SHP77 treated with DMSO at 0.1 percent for 48 hours (cell line): ENCODE measurements around the gene SLC25A26.

ENCODE experiments used
- DNase-seq: peaks from one replicate; lab custom pipeline; 2025; lab: John Stamatoyannopoulos, UW

Gene SLC25A26

DNA sequence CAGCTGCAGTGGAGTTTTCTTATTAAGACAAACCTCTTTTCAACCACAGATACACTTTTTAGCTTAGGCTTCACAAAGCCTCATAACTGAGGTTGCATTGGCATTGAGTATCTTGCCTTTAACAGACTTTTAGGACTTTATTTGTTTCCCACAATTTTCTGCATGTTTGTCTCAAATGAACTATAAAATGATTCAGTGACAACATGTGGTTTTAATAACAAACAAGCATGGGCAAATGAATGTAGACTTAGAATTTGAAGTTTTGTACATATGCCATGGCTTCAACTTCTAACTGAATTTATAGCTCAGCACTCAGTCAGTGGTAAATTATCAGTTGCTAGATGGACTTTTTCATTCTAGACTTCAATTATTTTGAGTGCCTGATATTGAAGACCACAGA lies 101.6 kb downstream of the SLC25A26 start:
- DNase-seq: no peak

DNA sequence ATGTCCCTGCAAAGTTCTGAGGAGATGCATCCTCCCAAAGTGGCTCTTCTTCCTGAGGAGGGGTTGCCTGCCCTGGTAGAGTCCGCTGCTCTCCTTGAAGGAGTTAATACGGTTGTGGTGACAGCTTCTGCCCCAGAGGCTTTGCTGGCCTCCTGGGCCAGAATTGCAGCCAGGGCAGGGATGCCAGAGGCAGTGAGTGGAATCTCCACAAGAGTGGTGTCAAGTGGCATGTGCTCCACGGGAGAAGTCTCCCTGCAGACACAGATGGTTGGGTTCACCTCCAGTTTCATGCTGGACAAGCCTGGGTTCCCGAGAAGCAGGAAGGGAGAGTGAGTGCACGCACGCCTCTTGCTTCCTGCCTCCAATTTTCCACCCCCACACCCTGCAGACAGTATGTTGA lies 105.5 kb downstream of the SLC25A26 start:
- no peak for DNase-seq

DNA sequence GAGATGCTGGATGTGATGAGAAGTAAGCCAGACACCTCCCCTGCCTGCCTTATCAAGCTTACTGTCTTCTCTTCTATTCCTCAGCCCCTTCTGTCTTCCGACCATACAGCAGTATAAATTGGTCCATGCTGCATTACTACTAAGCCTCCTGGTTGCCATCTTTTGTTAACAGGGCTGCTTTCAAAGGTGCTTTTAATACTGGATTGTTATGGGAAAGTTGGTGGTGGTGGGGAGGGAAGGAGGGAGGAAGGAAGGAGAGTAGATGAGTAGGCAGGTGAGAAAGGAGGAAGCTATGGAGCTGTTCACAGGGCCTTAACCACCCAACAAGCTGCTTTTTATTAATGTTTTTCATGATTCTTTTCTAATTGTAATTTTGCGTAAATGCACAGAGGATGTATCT lies 114.9 kb downstream of the SLC25A26 start:
- DNase-seq: no peak

DNA sequence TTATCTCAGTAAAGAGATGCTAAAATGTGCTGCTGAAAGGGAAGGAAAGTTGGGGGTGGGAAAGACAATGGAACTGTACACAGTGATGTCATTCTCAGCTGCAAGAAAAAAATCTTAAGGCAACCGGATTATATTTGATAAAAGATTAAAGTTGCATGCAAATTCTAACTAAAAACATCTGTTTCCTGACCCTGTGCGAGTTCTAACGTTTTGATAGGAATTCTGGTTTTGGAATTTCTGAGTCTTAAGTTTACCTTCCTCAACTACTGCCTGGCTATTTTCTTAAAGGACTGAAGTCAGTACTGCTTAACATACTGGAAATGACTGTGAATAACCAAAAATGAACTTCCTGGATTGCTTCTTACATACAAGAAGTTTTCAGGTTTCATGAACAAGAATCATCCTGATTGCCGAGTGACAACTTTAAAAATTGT lies 115.5 kb downstream of the SLC25A26 start:
- no peak for DNase-seq

DNA sequence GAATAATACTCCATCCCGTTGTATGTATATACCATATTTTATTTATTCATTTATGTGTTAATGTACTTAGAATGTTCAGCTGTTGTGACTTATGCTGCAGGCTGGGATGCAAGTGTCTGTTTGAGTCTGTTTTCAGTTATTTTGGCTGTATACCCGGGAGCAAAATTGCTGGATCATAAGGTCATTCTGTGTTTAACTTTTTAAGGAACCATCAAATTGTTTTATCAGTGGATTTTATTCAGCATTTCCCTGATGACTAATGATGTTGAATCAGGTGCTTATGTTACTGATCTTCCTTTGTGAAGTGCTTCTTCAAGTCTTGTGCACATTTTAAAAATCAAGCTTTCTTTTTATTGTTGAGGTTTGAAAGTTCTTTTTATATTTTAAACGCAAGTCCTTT lies 118.1 kb downstream of the SLC25A26 start:
- no peak for DNase-seq

DNA sequence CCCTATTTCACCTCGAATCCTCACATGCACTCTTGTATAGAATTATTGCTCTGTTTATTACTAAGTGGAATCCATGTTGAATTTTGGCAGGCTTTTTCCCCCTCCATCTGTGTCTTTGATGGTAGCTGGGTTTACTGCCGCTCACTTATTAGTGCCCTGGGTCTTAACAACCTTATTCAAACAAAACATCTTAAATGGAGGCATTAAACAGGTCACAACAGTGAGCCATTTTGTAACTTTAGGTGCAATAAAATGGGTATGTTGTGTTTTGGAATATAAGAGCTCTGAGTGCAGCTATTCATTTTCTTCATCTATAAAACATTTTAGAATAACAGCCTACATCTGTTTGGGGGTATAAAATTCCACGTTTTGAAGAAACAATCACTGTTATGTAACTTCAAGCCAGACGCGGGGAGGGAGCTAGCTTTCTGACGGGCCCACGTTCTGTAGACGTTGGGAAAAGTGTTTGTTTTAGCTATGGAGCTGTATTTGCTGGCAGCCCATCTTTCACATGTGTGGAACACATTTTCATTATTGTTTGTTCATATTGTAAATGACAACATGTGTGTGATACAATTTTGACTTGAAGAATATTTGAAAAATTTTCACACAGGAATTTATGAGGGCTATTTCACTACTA lies 122.0 kb downstream of the SLC25A26 start:
- no peak for DNase-seq

DNA sequence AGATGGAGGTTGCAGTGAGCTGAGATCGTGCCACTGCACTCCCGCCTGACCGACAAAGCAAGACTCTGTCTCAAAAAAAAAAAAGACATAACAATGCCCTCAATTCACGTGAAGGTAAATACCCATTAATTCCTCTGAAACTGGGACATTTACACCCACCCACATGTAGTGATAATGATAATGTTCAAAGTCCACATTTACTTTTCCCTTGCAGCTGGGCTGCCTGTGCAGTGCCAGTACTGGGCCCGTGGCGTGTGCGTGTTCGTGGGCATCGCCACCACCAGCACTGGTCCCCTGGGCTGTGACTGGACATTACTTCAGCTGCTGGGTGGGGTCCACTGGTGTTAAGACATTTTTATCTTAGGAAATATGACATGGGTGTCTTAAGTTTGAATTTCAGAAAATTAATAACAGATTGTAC lies 123.6 kb downstream of the SLC25A26 start:
- no peak for DNase-seq

DNA sequence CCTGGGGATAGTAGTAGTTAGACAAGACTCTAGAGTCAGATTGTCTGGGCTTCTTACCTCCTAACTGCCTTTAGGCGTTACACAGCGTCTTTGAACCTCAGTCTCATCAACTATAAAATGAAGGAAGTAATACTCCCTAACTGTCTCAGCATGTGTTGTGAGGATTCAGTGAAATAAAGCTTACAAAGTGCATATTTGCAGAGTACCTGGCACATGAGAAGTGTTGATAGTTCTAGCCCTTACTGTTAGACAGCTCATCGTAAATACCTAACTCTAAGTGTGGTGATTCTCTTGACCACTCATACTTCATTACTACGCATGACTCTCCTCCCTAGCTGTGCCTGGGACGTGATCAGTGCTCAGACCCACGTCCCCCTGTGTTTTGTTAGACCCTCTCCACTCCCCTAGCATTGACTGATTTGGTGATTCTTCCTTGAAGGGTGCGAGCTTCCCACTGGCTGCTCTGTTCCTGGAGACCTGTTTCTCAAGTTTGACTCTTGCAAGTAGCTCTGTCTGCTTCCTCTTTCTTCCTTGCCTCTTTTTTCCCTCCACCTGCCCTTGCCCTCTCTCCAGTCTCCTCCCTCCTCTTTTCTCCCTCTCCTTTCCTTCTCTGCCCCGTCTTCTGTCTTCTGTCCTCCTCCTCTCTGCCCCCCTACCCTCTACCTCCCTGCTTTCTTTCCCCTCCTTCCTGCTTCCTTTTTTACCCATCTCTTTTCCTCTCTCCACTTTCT lies 124.2 kb downstream of the SLC25A26 start:
- DNase-seq: no peak

DNA sequence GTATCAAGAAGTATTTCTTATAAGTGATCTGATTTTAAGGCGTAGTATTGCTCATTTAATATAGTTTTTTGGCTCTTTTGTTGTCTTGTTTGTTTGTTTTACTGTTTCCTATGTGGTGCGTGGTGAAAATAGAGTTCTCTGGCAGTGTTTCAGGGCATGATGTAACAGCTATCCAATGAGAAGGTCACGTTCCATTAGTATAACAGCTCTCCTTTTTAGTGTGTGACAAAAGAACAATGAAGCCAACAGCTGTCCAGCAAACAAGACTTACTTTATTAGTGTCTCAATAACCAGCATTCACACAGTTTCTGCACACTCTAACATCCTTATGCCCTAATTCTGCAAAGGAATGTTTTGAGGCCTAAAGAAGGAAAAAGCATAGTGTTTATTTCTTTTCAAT lies 127.9 kb downstream of the SLC25A26 start:
- DNase-seq: no peak

DNA sequence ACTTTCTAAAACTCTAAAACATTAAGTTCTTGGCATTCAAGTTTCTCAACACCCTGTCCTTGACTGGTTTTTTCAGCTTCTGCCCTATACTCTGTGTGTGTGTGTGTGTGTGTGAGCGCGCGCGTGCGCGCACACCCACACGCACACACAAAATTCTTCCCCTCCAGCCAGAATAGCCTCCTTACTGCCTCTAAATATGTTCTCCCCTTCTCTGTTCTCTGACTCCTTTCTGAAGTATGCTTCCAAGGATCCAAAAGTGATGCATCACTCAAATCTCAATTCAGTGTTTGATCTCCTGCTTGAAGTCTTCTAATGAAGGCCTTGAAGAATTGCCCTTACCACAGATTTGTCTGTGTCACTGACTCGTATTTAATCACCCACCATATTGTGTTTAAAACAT lies 129.8 kb downstream of the SLC25A26 start:
- no peak for DNase-seq

DNA sequence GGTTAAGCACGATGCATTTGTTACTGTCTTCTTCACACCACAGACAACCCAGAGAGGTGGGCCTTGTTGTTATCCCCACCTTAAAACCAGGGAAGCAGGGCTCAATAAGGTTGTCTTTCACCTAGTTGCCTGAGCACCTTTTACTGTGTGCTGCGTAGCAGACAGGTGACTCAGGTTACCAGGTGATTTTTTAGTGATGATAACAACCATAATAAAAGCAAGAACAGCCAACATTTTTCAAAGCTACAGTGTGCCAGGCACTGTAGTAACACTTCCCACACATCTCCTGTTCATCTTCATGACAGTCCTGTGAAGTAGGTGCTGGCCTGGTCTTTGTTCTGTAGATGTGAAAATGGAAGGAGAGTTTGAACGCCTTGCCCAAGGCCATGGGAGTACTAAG lies 132.2 kb downstream of the SLC25A26 start:
- DNase-seq: no peak

DNA sequence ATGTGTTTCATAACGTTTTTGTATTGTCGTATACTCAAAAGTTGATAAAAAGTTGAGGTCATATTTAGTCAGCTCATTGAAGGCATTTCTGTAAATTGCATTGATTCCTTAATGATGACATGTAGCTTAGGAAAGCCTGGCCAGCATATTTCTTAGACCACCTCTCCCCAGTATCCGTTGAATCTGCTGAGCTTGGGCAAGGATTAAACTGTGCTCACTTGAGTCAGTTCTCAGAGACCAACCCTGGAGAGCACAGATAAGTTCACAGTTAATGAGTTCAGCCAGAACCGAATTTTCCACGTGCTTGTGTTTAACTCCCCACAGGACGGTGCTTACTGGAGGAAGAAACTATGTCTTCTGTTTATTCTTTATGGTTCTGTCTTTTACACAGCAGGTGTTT lies 132.7 kb downstream of the SLC25A26 start:
- no peak for DNase-seq

DNA sequence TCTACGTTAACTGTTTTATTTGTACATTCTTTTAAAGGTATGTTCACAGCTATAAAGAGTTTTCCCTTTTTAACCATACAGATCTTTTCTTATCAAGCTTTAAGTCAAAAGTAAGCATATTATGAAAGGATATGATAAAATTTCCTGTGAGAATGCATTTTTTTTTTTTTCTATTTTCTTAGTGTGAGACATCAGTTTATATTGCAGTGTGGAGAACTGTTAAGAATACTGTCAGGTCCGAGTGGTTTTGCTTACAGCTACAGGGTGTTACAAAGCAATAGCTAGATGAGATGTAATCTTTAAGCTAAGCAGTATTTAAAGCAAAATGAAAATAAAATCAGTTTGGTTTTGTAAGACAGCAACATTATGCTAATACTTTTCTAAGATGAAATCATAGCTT lies 133.2 kb downstream of the SLC25A26 start:
- no peak for DNase-seq

DNA sequence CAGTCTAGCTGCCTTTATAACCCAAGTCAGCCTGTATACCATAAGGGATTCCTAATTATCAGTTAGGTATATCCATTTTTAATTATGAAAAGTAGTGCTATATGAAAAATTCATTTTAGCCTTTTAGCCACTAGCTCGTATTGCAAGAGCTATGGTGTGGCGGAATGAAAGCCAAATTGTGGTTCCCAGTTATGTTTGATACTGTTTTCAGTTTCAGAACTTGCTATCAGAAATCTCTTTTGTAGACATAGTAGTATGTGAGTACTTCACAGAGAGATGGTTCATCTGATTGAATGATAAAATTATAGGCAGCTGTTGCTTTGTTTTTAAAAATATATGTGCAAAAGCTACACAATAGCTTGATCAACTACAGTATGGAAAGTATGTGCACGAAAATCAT lies 134.6 kb downstream of the SLC25A26 start:
- no peak for DNase-seq

DNA sequence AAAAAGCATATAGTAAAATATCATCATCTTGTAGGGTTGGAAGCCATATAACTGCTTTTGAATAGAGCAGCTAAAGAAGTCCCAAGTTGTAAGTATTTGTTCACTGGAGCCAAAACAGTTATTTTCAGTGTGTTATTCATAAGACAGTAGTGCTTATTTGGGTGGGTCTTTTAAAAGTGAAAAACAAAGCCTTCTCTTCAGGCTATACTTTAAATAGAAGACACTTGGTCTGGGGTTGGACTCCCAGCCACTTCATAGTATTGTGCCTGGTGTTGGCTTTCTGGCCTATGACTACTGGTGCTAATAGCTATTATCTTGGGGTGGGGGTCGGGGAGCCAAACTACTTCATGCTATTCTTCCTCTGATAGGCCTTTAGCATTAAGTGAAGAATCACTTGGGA lies 135.2 kb downstream of the SLC25A26 start:
- no peak for DNase-seq

DNA sequence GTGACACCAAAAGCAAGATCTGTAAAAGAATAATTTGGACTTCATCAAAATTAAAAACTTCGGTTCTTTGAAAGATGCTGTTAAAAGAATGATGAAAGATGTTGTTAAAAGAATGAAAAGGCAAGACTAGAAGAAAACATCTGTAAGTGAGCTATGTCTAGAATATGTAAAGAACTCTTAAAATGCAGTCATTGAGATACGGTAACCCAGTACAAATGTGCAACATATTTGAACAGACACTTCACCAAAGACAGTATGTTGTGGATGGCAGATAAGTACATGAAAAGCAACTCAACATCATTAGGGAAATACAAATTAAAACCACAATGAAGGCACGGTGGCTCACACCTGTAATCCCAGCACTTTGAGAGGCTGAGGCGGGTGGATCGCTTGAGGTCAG lies 140.6 kb downstream of the SLC25A26 start:
- no peak for DNase-seq

DNA sequence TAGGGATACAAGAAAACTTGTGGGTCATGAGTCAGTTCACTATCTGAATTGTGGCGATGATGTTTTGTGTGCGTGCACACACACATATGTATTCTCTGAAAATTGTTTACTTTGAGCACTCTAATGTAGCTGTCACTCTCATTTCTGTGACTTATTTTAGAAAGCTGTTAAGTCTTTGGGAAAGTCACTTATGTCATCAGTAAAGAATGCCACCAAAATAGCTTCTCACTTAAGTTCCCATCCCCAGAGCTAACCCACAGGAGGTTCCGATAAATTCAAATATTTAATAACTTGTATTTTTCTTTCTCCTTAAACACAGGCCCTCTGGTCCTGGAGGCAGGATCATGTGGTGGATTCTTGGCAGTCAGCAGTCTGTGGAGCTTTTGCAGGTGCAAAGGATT lies 141.7 kb downstream of the SLC25A26 start:
- DNase-seq: no peak

DNA sequence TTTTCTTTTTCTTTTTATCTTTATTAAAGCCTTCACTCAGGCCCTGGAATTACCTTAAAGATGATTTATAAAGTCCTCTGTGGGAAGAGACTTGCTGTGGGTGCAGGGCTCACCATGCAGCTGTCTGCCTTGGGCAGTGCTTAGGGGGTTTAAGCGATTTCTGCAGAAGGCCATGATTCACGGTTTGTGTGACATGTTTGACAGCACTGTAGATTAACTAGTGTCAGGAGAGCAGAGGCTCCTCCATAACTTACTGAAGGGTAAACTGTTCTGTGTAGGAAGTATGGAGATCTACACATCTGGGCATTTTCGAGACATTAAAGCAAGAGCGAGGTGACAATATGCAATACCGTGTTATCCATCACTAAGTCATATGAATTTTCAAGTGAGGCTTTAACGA lies 142.3 kb downstream of the SLC25A26 start:
- DNase-seq: no peak

DNA sequence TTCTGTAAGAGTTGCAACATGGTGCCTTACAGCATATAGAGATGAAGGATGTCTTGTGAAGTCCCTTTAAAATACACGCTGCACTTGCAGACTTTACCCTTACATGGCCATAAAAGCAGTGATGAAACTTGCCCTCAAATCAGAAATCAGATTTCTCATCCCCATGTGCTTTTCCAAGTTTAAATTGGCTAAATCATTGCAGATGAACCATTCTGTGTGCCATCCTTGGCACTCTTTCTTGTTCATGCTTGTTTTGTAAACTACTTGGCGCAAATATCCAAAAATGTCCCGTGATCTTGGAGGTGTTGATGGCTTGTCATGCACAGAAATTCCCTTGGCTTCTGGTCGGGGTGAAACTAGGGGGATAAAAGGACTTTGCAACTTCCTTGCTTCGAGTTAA lies 144.3 kb downstream of the SLC25A26 start:
- no peak for DNase-seq

DNA sequence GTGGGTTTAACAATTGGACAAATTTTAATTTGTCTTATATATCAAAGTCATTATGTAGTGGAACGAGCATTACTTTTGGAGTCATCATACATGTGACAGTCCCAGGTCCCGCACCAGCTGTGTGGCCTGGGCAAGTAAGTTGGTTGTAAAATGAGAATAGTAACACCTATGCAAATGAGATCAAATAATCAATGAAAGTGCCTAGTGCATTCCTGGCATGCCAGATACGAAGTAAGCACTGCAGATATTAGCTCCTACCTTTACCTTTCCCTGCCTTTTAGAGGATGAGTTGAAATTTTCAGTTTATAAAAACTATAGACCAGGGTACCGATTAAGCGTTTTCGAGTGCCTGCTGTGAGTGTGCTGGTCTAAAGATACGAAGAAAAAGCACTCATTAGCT lies 145.9 kb downstream of the SLC25A26 start:
- DNase-seq: no peak

DNA sequence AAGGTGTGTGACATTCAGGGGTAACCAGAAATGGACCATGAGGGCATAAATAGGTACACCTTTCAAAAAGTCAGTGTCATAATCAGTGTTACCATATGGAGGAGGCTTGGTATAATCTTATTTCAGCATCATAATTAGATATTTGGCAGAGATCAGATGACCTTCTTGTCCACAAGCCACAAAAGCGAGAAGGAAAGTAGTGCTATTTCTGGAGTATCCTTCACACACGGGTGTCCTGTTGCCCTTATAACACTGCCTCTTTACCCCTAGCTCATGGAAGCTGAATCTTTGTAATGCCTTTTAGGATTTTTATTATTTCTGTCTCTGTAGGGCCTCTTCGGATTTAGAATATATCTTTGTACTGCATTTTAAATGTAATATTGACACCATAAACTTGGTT lies 147.2 kb downstream of the SLC25A26 start:
- no peak for DNase-seq

DNA sequence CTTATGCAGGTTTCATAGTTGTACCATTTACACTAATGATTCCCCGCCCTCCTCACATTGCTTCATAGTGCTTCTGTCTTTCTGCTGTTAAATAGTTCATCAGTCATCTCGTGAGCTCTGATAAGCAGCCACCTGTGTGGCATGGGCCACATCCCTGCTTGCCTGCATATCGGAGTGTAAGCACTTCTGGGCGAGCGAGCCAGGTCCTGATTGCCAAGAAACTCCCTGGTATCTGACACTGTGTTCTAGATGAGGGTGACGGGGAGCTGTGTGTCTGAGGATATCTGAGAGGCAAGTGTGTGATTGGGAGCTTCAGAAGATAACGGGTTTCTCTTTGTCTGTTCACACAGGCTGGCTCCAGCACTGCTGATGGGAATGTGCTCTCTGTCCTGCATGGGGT lies 149.4 kb downstream of the SLC25A26 start:
- no peak for DNase-seq

DNA sequence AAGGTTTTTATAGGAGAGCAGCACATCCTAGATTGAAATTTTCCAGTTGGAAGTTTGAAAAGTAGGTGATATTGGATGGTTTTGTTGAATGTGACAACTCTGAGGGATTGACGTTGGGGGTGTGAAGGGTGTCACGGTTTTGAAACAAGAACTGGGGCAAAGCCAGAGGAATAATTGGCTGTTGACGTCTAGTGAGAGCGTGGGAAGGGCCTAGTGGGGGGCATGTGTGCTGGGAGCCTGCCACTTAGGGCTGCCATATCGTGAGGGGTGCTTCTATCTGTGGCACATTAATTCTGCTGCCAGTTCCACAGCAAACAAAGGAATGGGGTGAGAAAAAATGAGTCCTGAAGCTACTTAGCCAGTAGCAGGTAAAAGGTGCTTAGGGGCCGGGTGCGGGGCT lies 150.6 kb downstream of the SLC25A26 start:
- DNase-seq: no peak
